Measurements from ENCODE around the gene MAPK8IP2. TPM values are rescaled to one million over a fixed set of nuclear protein-coding genes. Genes with fewer than 3 reads are reported as not detected.

The MAPK8IP2 gene
- total and polyA plus RNA-seq, 2 of the 4 experiments (the other 2 are of a cell fraction), result under 0.01 to 0.14 TPM

GRCh38 chr22:50575426-50575941 lies 25.1 kb upstream of the MAPK8IP2 start:
- Histone ChIP-seq H3K4me2 (ENCODE audit: low read depth, low read length) (no peak overlapping the region), H3K27ac (ENCODE audit: insufficient read depth, low read length) (no peak overlapping the region), H3K9me3 (ENCODE audit: control insufficient read depth, insufficient read depth, low read length) (no peaks in the 10 kb centered on the region), H4K5ac (ENCODE audit: low read depth, low read length) (no peak overlapping the region), H3K4me1 (ENCODE audit: control insufficient read depth, insufficient read depth, low read length) (peaks cover 12% of the 10 kb centered on the region), H3K9ac (ENCODE audit: low read depth, low read length) (no peak overlapping the region), H3K4ac (ENCODE audit: low read depth, low read length) (no peak overlapping the region), H4K91ac (ENCODE audit: insufficient read depth, low read depth, low read length) (no peak overlapping the region), H3K36me3 (ENCODE audit: control insufficient read depth, insufficient read depth, low read length) (peaks cover 2% of the 10 kb centered on the region; the same call in 1 of the 2 replicates), H3K18ac (ENCODE audit: low read depth, low read length) (no peak overlapping the region), H3K79me1 (ENCODE audit: low read depth in 1 of 2, low read length in 2 of 2) (peaks cover 0 to 13% of the 10 kb centered on the region in 2 experiments; a peak in 1 of 4 replicates), H4K8ac (ENCODE audit: low read depth in 2 of 2, low read length in 2 of 2) (no peak overlapping the region), H3K9me1 (ENCODE audit: insufficient read depth, low read length) (peaks cover 16% of the 10 kb centered on the region), H3K27me3 (ENCODE audit: control insufficient read depth, insufficient read depth, low read length) (no peaks in the 10 kb centered on the region), H2BK20ac (ENCODE audit: low read depth, low read length) (no peak overlapping the region), H2AK9ac (replicated peaks; ENCODE audit: low read depth, low read length, poor library complexity) (no peak overlapping the region), H2BK120ac (ENCODE audit: low read depth, low read length) (no peak overlapping the region), H2AK5ac (ENCODE audit: low read depth, low read length) (no peak overlapping the region), H3K14ac (replicated peaks; ENCODE audit: low read depth, low read length) (no peak overlapping the region), H2BK5ac (ENCODE audit: low read depth, low read length, poor library complexity, severe bottlenecking) (no peak overlapping the region), H4K20me1 (ENCODE audit: insufficient read depth, low read length) (no peaks in the 10 kb centered on the region), H3K4me3 (ENCODE audit: insufficient read depth, low read depth, low read length) (no peak overlapping the region), H2AFZ (replicated peaks; ENCODE audit: low read length, poor library complexity) (no peak overlapping the region), H2BK15ac (ENCODE audit: low read depth, low read length) (no peak overlapping the region), H3K56ac (ENCODE audit: extremely low read depth, insufficient read depth, low read length) (no peak overlapping the region), H3K23ac (ENCODE audit: low read depth, low read length) (no peak overlapping the region)
- TF ChIP-seq, protein P1, sequence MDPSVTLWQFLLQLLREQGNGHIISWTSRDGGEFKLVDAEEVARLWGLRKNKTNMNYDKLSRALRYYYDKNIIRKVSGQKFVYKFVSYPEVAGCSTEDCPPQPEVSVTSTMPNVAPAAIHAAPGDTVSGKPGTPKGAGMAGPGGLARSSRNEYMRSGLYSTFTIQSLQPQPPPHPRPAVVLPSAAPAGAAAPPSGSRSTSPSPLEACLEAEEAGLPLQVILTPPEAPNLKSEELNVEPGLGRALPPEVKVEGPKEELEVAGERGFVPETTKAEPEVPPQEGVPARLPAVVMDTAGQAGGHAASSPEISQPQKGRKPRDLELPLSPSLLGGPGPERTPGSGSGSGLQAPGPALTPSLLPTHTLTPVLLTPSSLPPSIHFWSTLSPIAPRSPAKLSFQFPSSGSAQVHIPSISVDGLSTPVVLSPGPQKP (IDR thresholded peaks at IDR 0.05; ENCODE audit: borderline replicate concordance, low read depth, low read length), result no peak
- no peak for TF ChIP-seq RFX5 (IDR thresholded peaks at IDR 0.05; ENCODE audit: low read depth, low read length)
- TF ChIP-seq NFE2L2 (IDR thresholded peaks at IDR 0.05; ENCODE audit: low read depth, low read length), result no peak
- TF ChIP-seq, protein P2, sequence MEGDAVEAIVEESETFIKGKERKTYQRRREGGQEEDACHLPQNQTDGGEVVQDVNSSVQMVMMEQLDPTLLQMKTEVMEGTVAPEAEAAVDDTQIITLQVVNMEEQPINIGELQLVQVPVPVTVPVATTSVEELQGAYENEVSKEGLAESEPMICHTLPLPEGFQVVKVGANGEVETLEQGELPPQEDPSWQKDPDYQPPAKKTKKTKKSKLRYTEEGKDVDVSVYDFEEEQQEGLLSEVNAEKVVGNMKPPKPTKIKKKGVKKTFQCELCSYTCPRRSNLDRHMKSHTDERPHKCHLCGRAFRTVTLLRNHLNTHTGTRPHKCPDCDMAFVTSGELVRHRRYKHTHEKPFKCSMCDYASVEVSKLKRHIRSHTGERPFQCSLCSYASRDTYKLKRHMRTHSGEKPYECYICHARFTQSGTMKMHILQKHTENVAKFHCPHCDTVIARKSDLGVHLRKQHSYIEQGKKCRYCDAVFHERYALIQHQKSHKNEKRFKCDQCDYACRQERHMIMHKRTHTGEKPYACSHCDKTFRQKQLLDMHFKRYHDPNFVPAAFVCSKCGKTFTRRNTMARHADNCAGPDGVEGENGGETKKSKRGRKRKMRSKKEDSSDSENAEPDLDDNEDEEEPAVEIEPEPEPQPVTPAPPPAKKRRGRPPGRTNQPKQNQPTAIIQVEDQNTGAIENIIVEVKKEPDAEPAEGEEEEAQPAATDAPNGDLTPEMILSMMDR (conservative IDR thresholded peaks at IDR 0.05; ENCODE audit: low read depth, low read length), result no peak
- TF ChIP-seq CEBPB (IDR thresholded peaks at IDR 0.05; ENCODE audit: low read depth, low read length), result no peak
- no peak for TF ChIP-seq POLR2A (IDR thresholded peaks at IDR 0.05; ENCODE audit: low read depth, low read length)
- no peak for TF ChIP-seq SMC3 (IDR thresholded peaks at IDR 0.05; ENCODE audit: low read depth, low read length)
- TF ChIP-seq FOS (IDR thresholded peaks at IDR 0.05; ENCODE audit: low read depth, low read length), result no peak
- no peak for TF ChIP-seq RCOR1 (IDR thresholded peaks at IDR 0.05; ENCODE audit: insufficient replicate concordance, low read length)
- no peak for TF ChIP-seq CHD1 (IDR thresholded peaks at IDR 0.05; ENCODE audit: low read depth, low read length)
- no peak for TF ChIP-seq MXI1 (IDR thresholded peaks at IDR 0.05; ENCODE audit: borderline replicate concordance, low read depth, low read length)
- no peak for TF ChIP-seq RAD21 (IDR thresholded peaks at IDR 0.05; ENCODE audit: low read length)
- TF ChIP-seq USF2 (IDR thresholded peaks at IDR 0.05; ENCODE audit: low read depth, low read length), result no peak
- no peak for TF ChIP-seq BHLHE40 (IDR thresholded peaks at IDR 0.05; ENCODE audit: low read depth, low read length)
- no peak for TF ChIP-seq MAFK (IDR thresholded peaks at IDR 0.05; ENCODE audit: low read depth, low read length)
- no peak for TF ChIP-seq MAZ (IDR thresholded peaks at IDR 0.05; ENCODE audit: borderline replicate concordance, low read depth, low read length)
- no TSS peak for BruUV-seq (replicated peaks)
- intact Hi-C loops (cut with micrococcal nuclease) (loop anchor here (5.0 kb wide), 1 partner anchor 47 kb away; no protein-coding TSS in a partner anchor), dilution Hi-C loops (cut with HindIII; ENCODE audit: low sequenced_read_pairs, unreplicated experiment) (no loop called here), in situ Hi-C loops (cut with MboI; ENCODE audit: low sequenced_read_pairs) (loop anchor here (5.0 kb wide), 1 partner anchor 48 kb away; the partner anchor contains the start of gene SCO2)
- WGBS, 2 experiments (ENCODE audit: extremely low coverage in 2 of 2, insufficient read length in 1 of 2), result 72% methylated on average over 6 of the region's 8 CpGs; no CpG with 5 or more reads in 1 of the 2 experiments
- CTCF ChIA-PET, result interaction anchor here (1.4 kb wide), 1 partner anchor 13 kb away, joined by 5 read pairs; the partner anchor contains the start of gene SYCE3
- POLR2A ChIA-PET (ENCODE audit: unreplicated experiment), result no interaction called here
- DNase-seq, result no peak
- no peak for ATAC-seq (ENCODE audit: low read depth)
